NCI-H128 (cell line): ENCODE data around the gene WWP2.
"Not testable (repeated sequence)": the region's sequence is repeated elsewhere in the genome, so short reads cannot be mapped to it uniquely, and the experiment has no call there.

Experiments used
- DNase-seq: peaks from one replicate; lab custom pipeline; 2025; ENCODE audit not compliant: unreplicated experiment; lab: John Stamatoyannopoulos, UW

The WWP2 gene

GRCh38 chr16:69761983-69762813 is at the start of gene WWP2:
Gene WWP2, plus strand, starts transcription at chr16:69762332. Its CDS starts 24,679 bp downstream, at chr16:69787011.
- peak; percentile 43 for DNase-seq

GRCh38 chr16:69712914-69713581 is 49.1 kb upstream of the WWP2 start:
- no peak for DNase-seq

- no peak for DNase-seq
Measured at GRCh38 chr16:69717066-69717465, 45.1 kb upstream of the WWP2 start.

GRCh38 chr16:69718111-69718764 is 43.9 kb upstream of the WWP2 start:
- DNase-seq = no peak

GRCh38 chr16:69720822-69721430 is 41.2 kb upstream of the WWP2 start:
- no peak for DNase-seq

GRCh38 chr16:69721441-69721957 is 40.6 kb upstream of the WWP2 start:
- no peak for DNase-seq

GRCh38 chr16:69724414-69724873 is 37.7 kb upstream of the WWP2 start:
- no peak for DNase-seq

GRCh38 chr16:69724981-69725479 is 37.1 kb upstream of the WWP2 start:
- DNase-seq = no peak

GRCh38 chr16:69725480-69726312 is 36.4 kb upstream of the WWP2 start:
- DNase-seq = no peak

- DNase-seq = peak; percentile 79
Measured at GRCh38 chr16:69726313-69727060, 35.6 kb upstream of the WWP2 start, which contains the start of gene NQO1. Gene NQO1, minus strand, starts transcription at chr16:69726560. Its CDS starts 121 bp downstream, at chr16:69726439.

GRCh38 chr16:69727916-69728270 is 34.2 kb upstream of the WWP2 start:
- DNase-seq = no peak

- not testable (repeated sequence) for DNase-seq
Measured at GRCh38 chr16:69729030-69729429, 33.1 kb upstream of the WWP2 start.

GRCh38 chr16:69731280-69731679 is 30.9 kb upstream of the WWP2 start:
- DNase-seq = not testable (repeated sequence)

- no peak for DNase-seq
Measured at GRCh38 chr16:69732101-69732500, 30.0 kb upstream of the WWP2 start.

- DNase-seq = no peak
Measured at GRCh38 chr16:69741519-69741918, 20.6 kb upstream of the WWP2 start.

GRCh38 chr16:69741951-69742904 is 19.9 kb upstream of the WWP2 start:
- DNase-seq = no peak

GRCh38 chr16:69744363-69745231 is 17.5 kb upstream of the WWP2 start:
- DNase-seq = no peak
